Neutrophil (primary cell): ENCODE measurements around the gene CBFA2T3.
A peak's percentile ranks its signal among the peaks of the same experiment; 100 is the strongest.

ENCODE experiments used
- H3K27ac ChIP-seq: fragments of 200-600 bp; sonication (generic); 2 replicates; pipeline ENCODE4 v1.5.1; 2016; ENCODE audit warnings: mild to moderate bottlenecking, moderate library complexity
- H3K27me3 ChIP-seq: fragments of 200-600 bp; sonication (generic); 2 replicates; pipeline ENCODE4 v1.6.0; 2016; ENCODE audit warnings: mild to moderate bottlenecking
- H3K36me3 ChIP-seq: fragments of 200-600 bp; sonication (generic); 2 replicates; pipeline ENCODE4 v1.5.1; 2017
- H3K4me1 ChIP-seq, 2 experiments: fragments of 200-600 bp in 1 of 2; sonication (generic) in 1 of 2; 1 replicate in 1 of 2; 2 replicates in 1 of 2; pipeline versions ENCODE4 v1.5.1 to v1.6.1; 2013 to 2016; ENCODE audit warnings: low read depth in 1 of 2, low read length in 1 of 2, mild to moderate bottlenecking in 1 of 2, moderate library complexity in 1 of 2; ENCODE audit not compliant: control insufficient read depth in 1 of 2, insufficient read depth in 1 of 2
- H3K4me3 ChIP-seq, 2 experiments: fragments of 200-600 bp in 1 of 2; sonication (generic) in 1 of 2; 1 replicate in 1 of 2; 2 replicates in 1 of 2; pipeline ENCODE4 v1.5.1; 2013 to 2016; ENCODE audit warnings: low read depth in 1 of 2, low read length in 1 of 2, mild to moderate bottlenecking in 1 of 2, moderate library complexity in 1 of 2
- H3K9me3 ChIP-seq: fragments of 200-600 bp; sonication (generic); 2 replicates; pipeline ENCODE4 v1.5.1; 2016
- TF ChIP-seq, protein P1 (sequence below): fragments of 200-600 bp; sonication (generic); IDR thresholded peaks from 2 replicates; pipeline ENCODE4 v1.5.1; 2016; ENCODE audit warnings: antibody characterized with exemption

CBFA2T3 gene

DNA sequence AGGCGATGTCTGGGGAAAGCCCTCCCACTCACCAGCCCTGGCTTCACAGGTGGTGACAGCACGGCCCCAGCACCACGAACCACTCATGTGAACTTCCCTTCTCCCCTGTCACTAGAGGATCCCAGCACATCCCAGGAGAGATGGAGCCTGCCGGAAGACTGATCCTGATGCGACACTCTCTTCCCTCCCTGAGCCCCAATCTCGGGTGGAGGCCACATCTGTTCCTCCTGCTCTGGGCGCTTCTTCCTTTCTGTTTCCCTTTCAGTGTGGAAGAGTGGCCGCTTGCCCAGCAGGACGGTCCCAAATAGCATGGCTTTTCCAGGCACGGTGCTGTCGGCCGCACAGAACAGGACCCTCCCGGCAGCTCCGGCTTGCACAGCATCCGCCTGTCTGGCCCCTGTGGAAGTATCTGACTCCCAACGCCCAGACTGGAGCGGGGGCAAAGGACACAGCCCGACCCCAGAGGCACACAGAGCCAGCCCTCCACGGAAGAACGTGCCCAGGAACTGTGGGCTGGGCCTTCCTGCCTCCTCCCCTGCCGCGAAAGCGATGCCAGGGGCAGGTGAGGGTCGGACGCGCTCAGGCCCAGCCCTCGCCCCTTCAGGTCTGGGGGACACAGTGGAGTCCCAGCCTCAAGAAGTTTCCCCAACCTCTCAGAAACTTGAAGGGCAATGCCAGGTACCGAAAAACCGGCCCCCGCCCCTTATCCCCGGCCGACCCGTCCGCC, 37.6 kb downstream of the CBFA2T3 start:
- peaks cover 62% of the 10 kb centered on the region in 2 experiments for H3K4me1 ChIP-seq
- H3K27ac ChIP-seq: peak overlapping the region; percentile 97
- TF ChIP-seq, protein P1, sequence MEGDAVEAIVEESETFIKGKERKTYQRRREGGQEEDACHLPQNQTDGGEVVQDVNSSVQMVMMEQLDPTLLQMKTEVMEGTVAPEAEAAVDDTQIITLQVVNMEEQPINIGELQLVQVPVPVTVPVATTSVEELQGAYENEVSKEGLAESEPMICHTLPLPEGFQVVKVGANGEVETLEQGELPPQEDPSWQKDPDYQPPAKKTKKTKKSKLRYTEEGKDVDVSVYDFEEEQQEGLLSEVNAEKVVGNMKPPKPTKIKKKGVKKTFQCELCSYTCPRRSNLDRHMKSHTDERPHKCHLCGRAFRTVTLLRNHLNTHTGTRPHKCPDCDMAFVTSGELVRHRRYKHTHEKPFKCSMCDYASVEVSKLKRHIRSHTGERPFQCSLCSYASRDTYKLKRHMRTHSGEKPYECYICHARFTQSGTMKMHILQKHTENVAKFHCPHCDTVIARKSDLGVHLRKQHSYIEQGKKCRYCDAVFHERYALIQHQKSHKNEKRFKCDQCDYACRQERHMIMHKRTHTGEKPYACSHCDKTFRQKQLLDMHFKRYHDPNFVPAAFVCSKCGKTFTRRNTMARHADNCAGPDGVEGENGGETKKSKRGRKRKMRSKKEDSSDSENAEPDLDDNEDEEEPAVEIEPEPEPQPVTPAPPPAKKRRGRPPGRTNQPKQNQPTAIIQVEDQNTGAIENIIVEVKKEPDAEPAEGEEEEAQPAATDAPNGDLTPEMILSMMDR: peak; percentile 10
- no peaks in the 10 kb centered on the region for H3K36me3 ChIP-seq
- no peaks in the 10 kb centered on the region for H3K9me3 ChIP-seq
- peak overlapping the region; percentile 86 to 89 for H3K4me3 ChIP-seq
- no peaks in the 10 kb centered on the region for H3K27me3 ChIP-seq

DNA sequence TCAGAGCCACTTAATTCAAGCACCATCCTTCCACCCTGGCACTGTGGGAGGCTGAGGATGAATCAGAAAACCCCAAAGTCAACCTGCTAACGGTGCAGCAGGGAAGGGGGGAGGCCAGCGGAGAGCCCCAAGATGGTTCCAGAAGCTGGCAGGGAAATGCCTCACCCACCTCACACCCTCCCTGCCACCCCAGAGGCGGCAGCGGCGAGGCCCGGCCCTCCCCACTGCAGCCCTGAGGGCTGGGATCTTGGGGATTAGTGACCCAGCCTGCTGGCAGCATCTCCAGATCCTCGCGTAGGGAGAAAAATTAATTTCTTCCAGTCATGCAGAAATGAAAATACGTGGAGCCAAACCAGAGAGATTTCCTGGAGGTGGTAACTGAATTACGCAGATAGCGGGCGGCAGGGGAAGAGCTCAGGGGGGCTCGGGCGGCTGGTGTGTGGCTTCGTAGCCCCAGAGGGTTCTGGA, 38.2 kb downstream of the CBFA2T3 start:
- H3K27ac ChIP-seq: peak overlapping the region; percentile 97
- no peaks in the 10 kb centered on the region for H3K36me3 ChIP-seq
- TF ChIP-seq, protein P1: no peak
- H3K4me3 ChIP-seq: peak overlapping the region; percentile 86 to 89
- no peaks in the 10 kb centered on the region for H3K27me3 ChIP-seq
- H3K9me3 ChIP-seq: no peaks in the 10 kb centered on the region
- H3K4me1 ChIP-seq: peaks cover 62% of the 10 kb centered on the region in 2 experiments

DNA sequence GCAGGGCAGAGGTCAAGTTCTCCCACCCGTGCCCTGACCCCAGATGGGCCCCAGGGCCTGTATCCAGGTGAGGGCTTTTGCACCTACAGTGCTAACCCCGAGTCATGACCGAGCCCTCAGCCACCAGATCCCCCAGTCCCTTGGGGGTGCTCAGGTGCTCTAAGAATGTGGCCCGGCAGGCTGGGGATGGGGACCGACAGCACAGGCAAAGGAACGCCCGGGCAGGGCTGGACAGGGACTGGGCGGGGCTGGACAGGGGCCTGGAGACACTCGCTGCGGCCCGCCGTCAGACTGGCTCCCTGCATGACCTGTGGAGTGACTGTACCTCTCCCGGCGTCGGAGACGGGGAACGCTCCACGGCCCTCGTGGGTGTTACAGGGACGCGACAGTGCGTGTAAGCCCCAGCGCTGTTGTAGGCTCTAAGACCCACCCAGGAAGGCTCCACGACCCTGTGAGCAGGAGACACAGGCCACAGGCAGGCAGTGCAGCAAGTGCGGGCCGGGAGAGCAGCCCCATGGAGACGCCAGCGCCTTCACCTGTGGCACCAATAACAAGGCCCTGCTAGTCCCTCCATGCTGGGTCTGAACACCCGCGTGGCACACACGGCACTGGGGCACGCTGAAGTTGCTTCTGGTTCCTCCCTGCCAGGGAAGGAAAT, 38.8 kb downstream of the CBFA2T3 start:
- TF ChIP-seq, protein P1: no peak
- peaks cover 62% of the 10 kb centered on the region in 2 experiments for H3K4me1 ChIP-seq
- H3K27ac ChIP-seq: peak overlapping the region; percentile 97
- no peaks in the 10 kb centered on the region for H3K9me3 ChIP-seq
- peak overlapping the region; percentile 86 to 89 for H3K4me3 ChIP-seq
- H3K36me3 ChIP-seq: no peaks in the 10 kb centered on the region
- H3K27me3 ChIP-seq: no peaks in the 10 kb centered on the region

DNA sequence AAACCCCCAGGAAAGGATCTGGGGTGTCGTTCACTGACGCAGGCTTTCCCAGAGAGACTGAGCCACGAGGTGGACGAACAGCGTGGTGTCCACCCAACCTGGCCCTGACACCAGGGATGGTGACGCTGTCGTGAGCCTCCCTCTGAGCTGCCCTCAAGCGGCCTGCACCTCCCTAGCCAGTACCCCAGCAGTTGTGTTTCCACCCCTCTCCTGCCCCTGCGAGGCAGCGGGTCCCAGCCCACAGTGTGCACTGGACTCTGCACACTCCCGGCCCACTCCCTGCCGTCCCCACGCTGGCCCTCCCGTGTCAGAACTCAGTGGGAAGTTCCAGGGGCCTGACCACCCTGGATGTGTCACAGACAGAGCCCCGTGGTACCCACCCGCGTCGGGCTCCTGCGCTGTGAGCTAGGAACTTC, 39.8 kb downstream of the CBFA2T3 start:
- Histone ChIP-seq H3K4me3 (peak overlapping the region; percentile 63 to 86), H3K9me3 (no peaks in the 10 kb centered on the region), H3K4me1 (peaks cover 53 to 57% of the 10 kb centered on the region in 2 experiments), H3K27ac (peak overlapping the region; percentile 97), H3K36me3 (no peaks in the 10 kb centered on the region), H3K27me3 (no peaks in the 10 kb centered on the region)
- TF ChIP-seq, protein P1: no peak

DNA sequence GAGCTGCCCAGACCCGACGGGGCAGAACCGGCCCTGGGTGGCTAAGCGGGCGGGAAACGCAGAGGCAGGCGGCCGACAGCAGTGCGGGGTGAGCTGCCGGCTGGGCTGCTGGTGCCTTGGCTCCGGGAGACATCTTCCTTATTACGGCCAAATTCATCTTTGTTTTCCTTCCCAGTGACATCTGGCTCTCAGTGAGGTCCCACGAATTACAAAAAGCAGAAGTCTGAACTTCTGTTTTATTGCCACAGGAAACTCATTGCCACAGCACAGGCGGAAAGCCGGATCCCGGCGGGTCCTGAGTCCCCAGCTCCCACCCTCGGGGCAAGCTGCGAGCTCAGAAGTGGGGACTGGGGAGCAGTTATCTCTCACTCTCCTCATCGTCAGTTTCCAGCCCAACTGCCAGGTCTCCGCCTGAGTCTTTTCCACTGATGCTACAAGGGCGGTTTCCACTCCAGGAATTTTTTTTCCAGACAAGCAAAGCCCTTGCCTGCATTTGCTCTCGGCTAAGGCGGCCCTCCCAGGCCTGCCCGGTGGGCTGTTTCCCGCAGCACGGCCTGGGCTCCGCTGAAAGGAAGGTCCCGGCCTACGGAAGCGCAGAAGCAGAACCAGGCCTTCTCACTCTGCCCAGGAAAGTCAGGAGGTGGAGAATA, 40.3 kb downstream of the CBFA2T3 start:
- peak overlapping the region; percentile 97 for H3K27ac ChIP-seq
- TF ChIP-seq, protein P1: no peak
- H3K4me1 ChIP-seq: peaks cover 53% of the 10 kb centered on the region in 2 experiments
- H3K36me3 ChIP-seq: no peaks in the 10 kb centered on the region
- no peaks in the 10 kb centered on the region for H3K27me3 ChIP-seq
- peak overlapping the region; percentile 63 to 86 for H3K4me3 ChIP-seq
- H3K9me3 ChIP-seq: no peaks in the 10 kb centered on the region
